Panc1 (cell line): ENCODE data around the gene UBE3B. TPM values are rescaled to one million over a fixed set of nuclear protein-coding genes. Genes with fewer than 3 reads are reported as not detected.

Experiments used
- ATAC-seq: fragments of 200-7000 bp; cut with Tn5 transposase; 2 replicates; pipeline ENCODE4 v1.9.1; 2020; ENCODE audit warnings: mild to moderate bottlenecking, moderate library complexity
- BruUV-seq: library from RNA; stranded (reverse); fragments of 400-500 nt; replicated peaks from 2 replicates; lab custom pipeline; 2021; lab: Mats Ljungman, UMichigan
- CTCF ChIA-PET: fragments of 300-600 bp; sonication (Branson Sonifier 250); formaldehyde crosslinking; loops from one replicate; lab custom pipeline; 2022; ENCODE audit warnings: antibody characterized with exemption; lab: Charles Lee
- POLR2A ChIA-PET: fragments of 300-600 bp; sonication (Branson Sonifier 250); formaldehyde crosslinking; loops from one replicate; lab custom pipeline; 2022; ENCODE audit warnings: antibody characterized with exemption; lab: Charles Lee
- DNase-seq: peaks from one replicate; pipeline ENCODE4 v3.0.0-alpha.2; 2010; ENCODE audit warnings: low read depth, low spot score
- H3K27ac ChIP-seq: 2 replicates; pipeline ENCODE4 v1.5.1; 2011; ENCODE audit warnings: mild to moderate bottlenecking, low read length, inconsistent platforms
- H3K27me3 ChIP-seq: fragments of 200-500 bp; sonication (Bioruptor generic); 2 replicates; pipeline ENCODE4 v1.6.0; 2014; ENCODE audit warnings: low read length, inconsistent platforms; ENCODE audit not compliant: control insufficient read depth, insufficient read depth
- H3K36me3 ChIP-seq: fragments of 200-500 bp; sonication (Bioruptor generic); 2 replicates; pipeline ENCODE4 v1.5.1; 2014; ENCODE audit warnings: inconsistent platforms, mild to moderate bottlenecking, low read length, moderate library complexity; ENCODE audit not compliant: control insufficient read depth, insufficient read depth
- H3K4me1 ChIP-seq: 2 replicates; pipeline ENCODE4 v1.5.1; 2011; ENCODE audit warnings: inconsistent platforms, mild to moderate bottlenecking, low read length, moderate library complexity; ENCODE audit not compliant: control insufficient read depth, insufficient read depth
- H3K4me3 ChIP-seq, 2 experiments: 2 replicates each; pipeline ENCODE4 v1.5.1; 2011 to 2012; ENCODE audit warnings: low read depth in 2 of 2, low read length in 2 of 2, mild to moderate bottlenecking in 2 of 2, inconsistent platforms in 1 of 2, moderate library complexity in 1 of 2
- H3K9me3 ChIP-seq: fragments of 200-500 bp; sonication (Bioruptor generic); 2 replicates; pipeline ENCODE4 v1.5.1; 2014; ENCODE audit warnings: low read depth, mild to moderate bottlenecking, inconsistent platforms, low read length, moderate library complexity; ENCODE audit not compliant: control insufficient read depth, insufficient read depth
- CTCF ChIP-seq: fragments of 450-650 bp; IDR thresholded peaks from 2 replicates; pipeline ENCODE4 v1.5.1; 2017; ENCODE audit warnings: mild to moderate bottlenecking
- POLR2AphosphoS5 ChIP-seq: IDR thresholded peaks from 2 replicates; pipeline ENCODE4 v1.6.1; 2012; ENCODE audit warnings: mild to moderate bottlenecking, low read depth, low read length, moderate library complexity
- REST ChIP-seq, 2 experiments: IDR thresholded peaks; 2 replicates each; pipeline ENCODE4 v1.6.1; 2011 to 2012; ENCODE audit warnings: low read depth in 2 of 2, control low read depth in 1 of 2, low read length in 1 of 2, mild to moderate bottlenecking in 1 of 2, moderate library complexity in 1 of 2; ENCODE audit not compliant: insufficient read depth in 1 of 2
- SIN3A ChIP-seq: IDR thresholded peaks from 2 replicates; pipeline ENCODE4 v1.6.1; 2012; ENCODE audit warnings: low read depth, mild to moderate bottlenecking, low read length, moderate library complexity, borderline replicate concordance; ENCODE audit not compliant: insufficient read depth
- TCF7L2 ChIP-seq: IDR thresholded peaks from 2 replicates; pipeline ENCODE4 v1.6.1; 2011; ENCODE audit warnings: mild to moderate bottlenecking, low read depth, low read length, inconsistent platforms
- in situ Hi-C: cut with HindIII; loops from 2 replicates; pipeline ENCODE4 v1.10.0; 2016; ENCODE audit warnings: low sequenced_read_pairs, low pct_unique_long_range_greater_than_20kb
- intact Hi-C: fragments of 100-400 bp; cut with micrococcal nuclease; formaldehyde crosslinking; loops from one replicate; pipeline ENCODE4 v1.10.0; 2022; ENCODE audit not compliant: unreplicated experiment
- total RNA-seq: library from RNA; stranded (reverse); gene quantifications from one replicate; pipeline ENCODE4 v1.2.1, GENCODE V29; 2021; ENCODE audit not compliant: unreplicated experiment

The UBE3B gene
- total RNA-seq, 1 experiment from 2014 or later = 38.9 TPM

DNA sequence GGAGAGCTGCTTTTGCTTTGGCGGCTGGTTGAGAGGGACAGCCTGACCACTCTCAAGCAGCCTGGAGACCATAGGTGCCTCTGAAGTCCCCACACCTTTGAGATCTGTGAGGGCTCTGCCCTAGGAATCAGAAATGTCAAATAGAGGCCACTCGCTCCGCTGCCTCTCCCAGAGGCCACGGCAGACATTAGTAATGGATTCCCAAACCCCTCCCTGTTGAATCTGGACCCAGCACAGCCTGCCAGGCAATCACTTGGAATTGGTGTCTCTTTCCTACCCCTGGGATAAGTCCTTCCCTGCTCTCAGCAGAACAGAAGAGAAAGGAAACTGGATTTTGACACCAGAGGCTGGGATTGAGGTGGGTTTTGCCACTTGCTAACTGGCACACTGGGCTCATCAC lies 70.8 kb downstream of the UBE3B start:
- no peak for TF ChIP-seq POLR2AphosphoS5
- no peak for TF ChIP-seq SIN3A
- TF ChIP-seq TCF7L2 = no peak
- TF ChIP-seq REST (IDR thresholded peaks at IDR 0.05; ENCODE audit: insufficient read depth in 1 of 2, low read depth in 2 of 2, low read length in 1 of 2) = no peak
- no peak for TF ChIP-seq CTCF
- DNase-seq = no peak
- Histone ChIP-seq H3K4me3 (no peak overlapping the region), H3K36me3 (no peaks in the 10 kb centered on the region), H3K27ac (no peak overlapping the region), H3K4me1 (no peaks in the 10 kb centered on the region), H3K27me3 (peaks cover 14% of the 10 kb centered on the region), H3K9me3 (no peaks in the 10 kb centered on the region)
- BruUV-seq = no TSS peak
- CTCF ChIA-PET = no interaction called here
- intact Hi-C loops (no loop called here), in situ Hi-C loops (no loop called here)
- ATAC-seq = no peak
- POLR2A ChIA-PET = interaction anchor here (0.6 kb wide), 1 partner anchor 254 kb away, joined by 7 read pairs; no protein-coding TSS in a partner anchor

- ATAC-seq = no peak
- Histone ChIP-seq H3K36me3 (no peaks in the 10 kb centered on the region), H3K27me3 (peaks cover 14% of the 10 kb centered on the region), H3K27ac (no peak overlapping the region), H3K4me3 (no peak overlapping the region), H3K4me1 (no peaks in the 10 kb centered on the region), H3K9me3 (no peaks in the 10 kb centered on the region)
- no TSS peak for BruUV-seq
- in situ Hi-C loops = no loop called here
- CTCF ChIA-PET = interaction anchor here (0.5 to 0.7 kb wide), 3 partner anchors 117 to 1462 kb away, joined by 3 to 9 read pairs (median 3); no protein-coding TSS in a partner anchor
- TF ChIP-seq POLR2AphosphoS5 = no peak
- no peak for TF ChIP-seq CTCF
- TF ChIP-seq SIN3A = no peak
- no peak for TF ChIP-seq REST (IDR thresholded peaks at IDR 0.05; ENCODE audit: insufficient read depth in 1 of 2, low read depth in 2 of 2, low read length in 1 of 2)
- TF ChIP-seq TCF7L2 = no peak
- DNase-seq = no peak
- POLR2A ChIA-PET = interaction anchor here (0.7 kb wide), 1 partner anchor 100 kb away, joined by 5 read pairs; no protein-coding TSS in a partner anchor
- intact Hi-C loops = no loop called here
Measured at GRCh38 chr12:109549613-109550270, 72.3 kb downstream of the UBE3B start.
